GM18511 (cell line): ENCODE results near the gene SLC15A3.

ENCODE experiments used
- ATAC-seq: cut with Tn5 transposase; IDR thresholded peaks from one replicate; pipeline ENCODE4 v1.9.1; 2021; ENCODE audit warnings: mild to moderate bottlenecking, moderate library complexity; ENCODE audit not compliant: unreplicated experiment

The SLC15A3 gene

GRCh38 chr11:60951904-60952741 is at the start of gene SLC15A3:
Gene SLC15A3, minus strand, starts transcription at chr11:60952176. Its CDS starts 625 bp downstream, at chr11:60951551.
- ATAC-seq = peak; percentile 79

GRCh38 chr11:61000426-61000825 is 48.5 kb upstream of the SLC15A3 start:
- no peak for ATAC-seq

GRCh38 chr11:60996381-60997138 is 44.6 kb upstream of the SLC15A3 start:
- no peak for ATAC-seq

GRCh38 chr11:60995798-60996197 is 43.8 kb upstream of the SLC15A3 start:
- ATAC-seq = no peak

GRCh38 chr11:60994541-60995080 is 42.6 kb upstream of the SLC15A3 start:
- no peak for ATAC-seq

- ATAC-seq = no peak
Measured at GRCh38 chr11:60993615-60994014, 41.6 kb upstream of the SLC15A3 start.

- ATAC-seq = no peak
Measured at GRCh38 chr11:60992842-60993409, 41.0 kb upstream of the SLC15A3 start.

GRCh38 chr11:60991457-60991856 is 39.5 kb upstream of the SLC15A3 start:
- ATAC-seq = no peak

- no peak for ATAC-seq
Measured at GRCh38 chr11:60989093-60989650, 37.2 kb upstream of the SLC15A3 start.

GRCh38 chr11:60988658-60989057 is 36.7 kb upstream of the SLC15A3 start:
- ATAC-seq = no peak

GRCh38 chr11:60987577-60988277 is 35.8 kb upstream of the SLC15A3 start:
- no peak for ATAC-seq

- ATAC-seq = no peak
Measured at GRCh38 chr11:60985991-60986915, 34.3 kb upstream of the SLC15A3 start.

GRCh38 chr11:60985501-60985900 is 33.5 kb upstream of the SLC15A3 start:
- ATAC-seq = no peak

- no peak for ATAC-seq
Measured at GRCh38 chr11:60984636-60985035, 32.7 kb upstream of the SLC15A3 start.

GRCh38 chr11:60984149-60984548 is 32.2 kb upstream of the SLC15A3 start:
- ATAC-seq = no peak

- ATAC-seq = no peak
Measured at GRCh38 chr11:60982184-60982583, 30.2 kb upstream of the SLC15A3 start.

- ATAC-seq = no peak
Measured at GRCh38 chr11:60981515-60981914, 29.5 kb upstream of the SLC15A3 start.

- ATAC-seq = no peak
Measured at GRCh38 chr11:60978546-60979380, 26.8 kb upstream of the SLC15A3 start.

- ATAC-seq = no peak
Measured at GRCh38 chr11:60977836-60978235, 25.9 kb upstream of the SLC15A3 start.
